NCI-H2227 treated with DMSO at 0.1 percent for 48 hours (cell line): ENCODE data around the gene SND1.

Experiments used
- DNase-seq: peaks from one replicate; lab custom pipeline; 2025; lab: John Stamatoyannopoulos, UW

SND1 gene

DNA sequence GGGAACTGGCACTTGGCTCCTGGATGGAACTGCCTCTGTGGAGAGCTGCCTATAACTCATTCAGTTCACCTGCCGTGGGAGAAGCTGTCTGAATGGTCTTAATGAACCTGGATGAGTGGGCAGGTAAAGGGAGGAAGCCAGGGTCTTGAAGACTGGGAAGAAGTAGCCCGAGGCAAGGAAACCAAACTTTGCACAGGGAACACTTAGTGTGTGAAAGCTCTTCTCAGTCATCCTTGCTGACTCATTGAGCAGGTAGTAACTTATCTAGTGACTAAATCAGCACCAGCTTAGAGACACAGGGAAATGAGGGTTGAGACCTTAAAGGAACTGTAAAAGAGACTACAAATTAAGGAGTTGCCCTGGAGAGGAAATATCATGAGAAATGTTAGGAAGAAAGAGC lies 369.4 kb downstream of the SND1 start:
- DNase-seq, result no peak

GRCh38 chr7:128022631-128023532 lies 370.9 kb downstream of the SND1 start:
- no peak for DNase-seq

GRCh38 chr7:128024151-128024550 lies 372.2 kb downstream of the SND1 start:
- no peak for DNase-seq

- DNase-seq, result no peak
Observed at GRCh38 chr7:128025380-128025779, 373.4 kb downstream of the SND1 start.

DNA sequence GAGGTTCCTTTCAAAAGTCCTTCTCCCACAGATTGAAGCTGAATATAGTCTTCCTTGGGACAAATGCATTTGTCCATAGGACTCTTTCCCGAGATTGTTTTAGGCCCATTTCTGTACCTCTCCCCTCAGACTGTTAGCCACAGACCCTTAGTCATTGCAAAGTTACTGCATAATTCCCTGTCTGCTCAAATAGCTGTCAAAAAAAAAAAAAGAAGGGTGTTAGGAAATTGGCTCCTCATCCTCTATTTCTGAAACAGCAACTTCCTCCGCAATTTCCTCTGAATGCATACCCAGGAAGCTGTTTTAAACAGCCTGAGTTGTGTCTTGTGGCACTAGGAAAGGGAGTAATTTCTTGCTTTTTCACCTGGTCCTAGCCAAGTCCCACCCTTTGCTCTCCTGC lies 373.8 kb downstream of the SND1 start:
- no peak for DNase-seq

GRCh38 chr7:128026551-128026950 lies 374.6 kb downstream of the SND1 start:
- DNase-seq, result no peak

- no peak for DNase-seq
Observed at GRCh38 chr7:128027485-128027980, 375.5 kb downstream of the SND1 start.

DNA sequence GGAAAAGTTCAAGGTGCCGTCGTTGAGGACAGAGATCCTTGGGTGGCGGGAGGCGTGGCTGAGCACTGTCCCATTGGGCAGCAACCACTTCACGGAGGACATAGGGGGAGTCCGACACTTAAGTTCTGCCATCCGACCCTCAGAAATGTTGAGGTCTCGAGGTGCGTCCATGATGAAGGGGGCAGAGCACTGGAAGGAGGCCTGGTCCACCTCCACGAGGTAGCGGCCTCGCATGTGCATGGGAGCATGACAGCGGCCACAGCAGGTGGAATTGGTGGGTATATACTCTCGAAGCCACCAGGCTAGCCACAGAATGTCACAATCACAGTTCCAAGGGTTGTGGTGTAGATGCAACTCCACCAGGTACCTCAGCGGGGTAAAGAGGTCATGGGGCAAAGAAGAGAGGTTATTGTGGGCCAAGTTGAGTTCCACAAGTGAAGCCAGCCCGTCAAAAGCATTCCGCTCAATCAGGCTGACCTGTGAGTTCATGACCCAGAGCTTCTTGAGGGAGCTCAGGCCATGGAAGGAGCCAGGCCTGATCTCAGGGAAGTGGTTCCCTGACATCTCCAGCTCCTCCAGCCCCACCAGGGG lies 377.5 kb downstream of the SND1 start:
- no peak for DNase-seq

GRCh38 chr7:128030263-128030653 lies 378.3 kb downstream of the SND1 start:
- DNase-seq, result no peak

DNA sequence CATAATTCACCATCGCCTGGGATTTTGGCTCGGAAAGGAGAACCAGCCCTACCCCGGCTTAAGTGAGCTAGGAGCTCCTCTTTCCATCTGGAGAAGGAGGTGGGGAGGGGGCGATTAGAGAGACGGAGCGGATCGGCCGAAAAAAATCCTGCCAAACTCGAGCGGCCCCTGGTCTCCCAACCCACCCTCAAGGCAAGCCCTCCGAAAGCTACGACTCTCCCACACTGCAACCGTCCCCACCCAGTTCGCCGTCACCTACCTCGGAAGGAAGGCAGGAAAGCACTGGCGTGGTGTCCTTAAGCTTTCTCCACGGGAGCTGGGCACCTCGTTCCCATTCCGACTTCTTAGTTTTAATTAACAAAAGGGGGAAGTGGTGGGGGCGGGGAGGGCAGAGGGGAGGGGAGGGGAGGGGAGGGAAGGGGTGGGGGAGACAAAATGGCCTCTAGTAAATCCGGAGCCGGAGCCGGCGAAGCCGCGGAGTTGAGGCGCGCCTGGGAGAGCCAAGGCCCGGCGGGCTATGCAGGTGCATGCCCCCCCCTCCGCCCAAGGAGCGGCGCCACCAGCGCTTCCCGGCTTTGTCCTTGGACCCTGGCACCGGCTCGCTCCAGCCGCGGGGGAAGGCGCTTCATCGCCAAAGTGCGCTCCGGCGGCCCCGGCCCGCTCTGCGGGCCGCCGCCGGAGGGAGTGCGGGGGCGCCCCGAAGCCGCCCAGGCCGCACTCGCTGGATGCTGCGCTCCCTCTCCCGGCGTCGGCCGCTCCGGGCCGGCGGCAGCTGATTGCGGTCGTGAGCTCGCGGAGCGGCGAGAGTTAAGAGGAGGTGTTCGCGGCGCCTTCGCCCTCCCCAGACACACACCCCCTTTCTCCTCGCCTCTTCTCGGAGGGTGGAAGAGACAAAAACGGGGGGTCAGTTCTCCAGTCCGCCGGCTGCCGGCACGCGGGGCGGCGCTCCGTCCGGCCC lies 378.9 kb downstream of the SND1 start, which contains the start of gene LRRC4:
LRRC4 (minus strand) TSS at position 784 of the 958 bp plus-strand sequence. CDS start 797 bp downstream, outside the sequence.
- DNase-seq, result no peak

DNA sequence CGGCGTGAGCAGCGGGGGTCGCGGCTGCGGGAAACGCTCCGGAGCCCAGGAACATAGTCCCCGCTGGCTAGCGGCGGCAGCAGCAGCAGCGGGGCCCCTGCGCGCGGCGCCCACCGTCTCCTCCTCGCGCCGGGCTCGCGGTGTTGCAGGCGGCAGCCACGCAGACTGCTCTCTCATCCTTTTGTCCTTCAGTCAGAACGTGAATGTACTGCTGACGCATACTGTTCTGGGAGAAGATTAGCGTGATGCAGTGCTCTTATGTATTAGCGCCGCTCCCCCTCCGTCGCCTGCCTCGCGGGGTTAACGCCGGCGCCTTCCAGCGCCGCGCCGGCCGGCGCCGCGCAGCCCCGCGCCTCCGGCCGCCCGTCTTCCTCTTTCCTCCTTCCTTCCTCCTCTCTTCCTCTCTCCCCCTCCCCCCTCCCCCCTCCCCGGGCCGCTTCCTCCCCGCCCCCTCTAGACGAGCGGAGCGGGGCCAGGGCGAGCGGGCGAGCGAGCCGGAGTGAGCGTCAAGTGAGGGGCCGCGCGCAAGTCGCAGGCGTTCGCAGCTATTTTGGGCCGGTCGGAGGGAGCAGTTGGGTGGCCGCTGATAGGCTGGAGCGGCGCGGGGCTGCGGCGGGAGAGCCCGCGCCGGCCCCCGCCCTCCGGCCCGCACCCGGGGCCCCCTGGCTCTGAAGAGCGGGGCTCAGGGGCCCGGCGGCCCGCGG lies 380.1 kb downstream of the SND1 start:
- DNase-seq, result peak; percentile 86

GRCh38 chr7:128032605-128033235 lies 380.7 kb downstream of the SND1 start:
- no peak for DNase-seq

DNA sequence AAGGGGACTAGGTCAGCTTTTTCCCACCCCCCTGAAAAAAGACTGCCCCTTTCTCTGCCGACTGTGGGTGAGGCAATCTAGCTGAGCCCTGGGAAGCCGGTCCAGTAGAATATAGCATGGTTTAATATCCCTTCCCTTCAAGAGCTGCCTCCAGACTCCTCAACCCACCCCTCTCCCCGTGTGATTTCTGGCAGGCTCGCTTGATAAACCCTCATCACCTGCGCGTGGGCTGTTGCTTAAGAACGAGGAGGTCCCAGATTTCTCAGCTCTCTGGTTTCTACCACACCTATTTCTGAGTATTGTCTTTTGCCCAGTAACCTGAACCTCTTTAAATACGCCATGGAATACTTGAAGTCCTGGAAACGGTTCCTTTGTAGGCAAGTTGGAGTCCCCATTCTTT lies 381.3 kb downstream of the SND1 start:
- no peak for DNase-seq

GRCh38 chr7:128034825-128035224 lies 382.8 kb downstream of the SND1 start:
- DNase-seq, result no peak

DNA sequence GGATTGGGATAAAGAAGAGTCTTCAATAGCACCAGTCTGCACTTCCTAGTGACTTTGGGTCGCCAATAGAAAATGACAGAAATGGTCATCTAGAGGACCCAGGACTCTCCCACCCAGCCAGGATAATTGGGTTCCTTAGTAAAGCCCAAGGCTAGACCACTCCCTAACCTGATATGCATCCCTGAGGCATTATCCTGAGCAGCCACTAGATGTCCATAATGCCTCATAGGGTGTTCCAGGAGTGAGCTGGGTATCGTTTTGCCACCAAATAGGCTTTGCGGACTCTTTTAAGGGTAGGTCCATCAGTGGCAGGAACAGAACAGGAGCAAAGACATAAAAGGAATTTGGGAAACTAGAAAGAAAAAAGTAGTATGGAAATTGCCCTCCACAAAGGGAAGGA lies 383.7 kb downstream of the SND1 start:
- DNase-seq, result peak; percentile 54

DNA sequence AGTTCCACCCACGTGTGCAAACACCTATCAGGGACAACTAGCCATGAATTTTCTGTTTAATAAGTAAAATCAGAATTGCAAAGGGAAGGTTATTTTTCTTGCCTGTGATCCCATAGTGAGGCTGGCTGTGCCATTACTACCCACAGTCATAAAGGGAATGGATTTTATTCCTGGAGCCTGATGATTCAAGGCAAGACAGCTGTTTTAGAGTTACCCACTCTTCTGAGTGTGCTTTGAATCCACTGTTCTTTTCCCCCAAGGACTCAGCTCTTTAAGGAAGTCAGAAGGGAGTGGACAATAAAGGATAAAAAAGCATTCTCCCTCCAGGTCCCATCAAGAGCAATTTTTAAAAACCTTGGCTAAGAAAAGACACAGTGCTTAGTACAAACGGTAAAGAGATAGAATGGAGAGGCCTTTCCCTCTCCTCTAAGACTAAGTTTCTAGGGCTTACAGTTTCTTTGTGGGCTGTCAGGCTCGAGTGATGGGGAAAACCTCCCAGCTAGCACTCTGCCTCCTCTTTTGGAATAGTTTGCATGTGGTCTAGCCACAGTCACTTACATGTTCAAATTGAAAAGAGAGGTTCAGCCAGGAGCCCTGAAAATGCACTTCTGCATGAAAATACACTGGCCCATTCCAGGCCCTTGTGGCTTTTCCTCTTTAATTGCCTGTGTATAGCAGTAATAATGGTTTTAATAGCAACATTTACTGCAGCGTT lies 384.4 kb downstream of the SND1 start:
- DNase-seq, result no peak

- DNase-seq, result no peak
Observed at GRCh38 chr7:128037081-128037480, 385.1 kb downstream of the SND1 start.

DNA sequence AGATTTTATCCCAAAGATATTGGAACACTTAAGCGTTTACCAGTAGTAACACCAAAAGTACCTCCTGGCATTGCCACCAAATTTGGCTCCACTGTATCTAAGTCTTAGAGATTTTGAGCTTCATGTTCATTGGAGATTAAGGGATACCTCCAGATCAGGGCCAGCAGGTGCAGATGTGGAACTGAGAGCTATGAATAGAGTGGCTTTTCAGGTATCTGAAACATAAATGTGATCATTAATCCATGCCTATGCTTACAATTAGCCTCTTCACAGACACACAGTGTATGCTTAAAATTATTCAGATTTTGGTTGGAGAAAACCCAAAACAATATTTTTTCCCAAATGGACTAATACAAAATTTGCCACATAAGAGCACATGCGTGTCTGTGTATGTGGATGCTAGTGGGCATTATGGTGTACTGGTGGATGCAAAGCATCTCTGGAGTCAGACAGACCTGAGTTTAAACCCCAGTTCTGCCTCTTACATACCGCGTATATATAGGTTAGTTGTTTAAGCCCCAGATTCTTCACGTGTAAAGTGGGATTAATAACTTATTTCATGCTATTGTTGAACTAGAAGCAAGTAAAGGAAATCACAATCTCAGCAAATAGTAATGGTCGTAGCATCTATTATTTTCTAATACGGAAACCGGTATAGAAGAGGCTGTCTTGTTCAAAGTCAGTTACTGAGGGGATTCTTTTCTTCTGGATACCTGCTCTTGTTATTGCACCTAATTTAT lies 386.1 kb downstream of the SND1 start:
- no peak for DNase-seq

- peak; percentile 52 for DNase-seq
Observed at GRCh38 chr7:128039544-128039953, 387.6 kb downstream of the SND1 start.

DNA sequence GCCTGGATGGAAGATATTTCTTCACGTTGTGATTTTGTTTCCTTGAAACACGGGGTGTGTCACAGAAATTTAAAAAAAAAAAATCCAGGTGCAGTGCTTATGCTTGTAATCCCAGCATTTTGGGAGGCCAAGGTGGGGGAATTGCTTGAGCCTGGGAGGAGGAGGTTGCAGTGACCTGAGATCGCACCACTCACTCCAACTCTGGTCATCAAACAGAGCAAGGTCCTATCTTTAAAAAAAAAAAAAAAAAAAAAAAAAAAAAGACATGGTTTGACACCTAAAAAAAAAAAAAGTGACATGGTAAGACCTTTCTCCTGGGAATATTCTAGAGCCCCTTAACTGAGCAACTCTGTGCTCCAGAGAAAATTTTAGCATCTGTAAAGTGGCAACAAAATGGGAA lies 388.2 kb downstream of the SND1 start:
- DNase-seq, result no peak
